GM21576 (cell line): ENCODE results near the gene ZNF438.

Source experiments
- ATAC-seq: cut with Tn5 transposase; IDR thresholded peaks from one replicate; pipeline ENCODE4 v1.9.1; 2021; ENCODE audit warnings: mild to moderate bottlenecking, moderate library complexity; ENCODE audit not compliant: unreplicated experiment

ZNF438 gene

GRCh38 chr10:30988831-30989435 lies 42.7 kb downstream of the ZNF438 start:
- no peak for ATAC-seq

DNA sequence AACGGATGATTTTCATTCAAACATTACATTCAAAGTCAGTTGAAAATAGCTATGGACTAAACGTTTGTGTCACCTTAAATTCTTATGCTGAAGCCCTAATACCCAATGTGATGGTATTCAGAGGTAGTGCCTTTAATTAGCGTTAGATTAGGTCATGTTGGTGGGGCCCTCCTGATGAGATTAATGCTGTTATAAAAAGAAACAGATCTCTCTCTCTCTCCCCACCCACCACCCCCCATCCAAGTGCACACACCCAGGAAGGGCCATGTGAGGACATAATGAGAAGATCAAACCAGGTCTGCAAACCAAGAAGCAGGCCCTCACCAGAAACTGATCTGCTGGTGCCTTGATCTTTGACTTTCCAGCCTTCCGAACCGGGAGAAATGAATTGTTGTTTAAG lies 44.2 kb downstream of the ZNF438 start:
- no peak for ATAC-seq

GRCh38 chr10:30986053-30986555 lies 45.6 kb downstream of the ZNF438 start:
- ATAC-seq = no peak

GRCh38 chr10:30985512-30985911 lies 46.2 kb downstream of the ZNF438 start:
- ATAC-seq = no peak

DNA sequence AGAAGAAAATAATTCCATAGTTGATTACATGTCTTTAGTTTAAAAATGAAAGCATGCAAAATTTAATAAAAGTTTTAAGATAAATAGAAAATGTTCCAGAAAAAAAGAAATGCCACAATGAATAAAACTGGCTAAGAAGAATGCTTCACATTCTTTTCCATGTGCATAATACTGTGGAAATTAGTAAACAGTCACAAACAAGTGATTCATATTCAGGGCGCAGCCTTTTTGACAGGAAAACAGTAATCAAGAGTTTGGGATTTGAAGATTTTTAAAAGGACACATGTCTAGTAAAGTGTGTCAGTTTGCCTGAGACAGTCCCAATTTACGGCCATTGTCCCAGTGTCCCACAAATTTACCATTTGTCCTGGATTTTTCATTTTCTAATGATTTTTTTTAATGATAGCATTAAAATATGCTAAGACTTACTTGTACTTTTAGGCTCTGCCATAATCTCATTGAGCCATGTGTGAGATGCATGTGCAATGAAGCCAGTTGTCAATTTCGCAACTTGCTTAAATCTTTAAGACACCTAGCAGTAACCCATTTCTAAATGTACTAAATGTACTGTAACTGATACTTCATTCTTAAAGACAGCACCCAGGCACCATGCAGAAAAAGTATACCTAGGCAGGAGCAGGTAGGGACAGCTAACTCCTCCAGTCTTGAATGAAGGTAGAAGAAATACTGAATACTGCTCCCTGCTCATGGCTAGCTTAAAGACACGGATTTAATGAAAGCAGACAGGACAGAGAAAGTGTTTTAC lies 46.9 kb downstream of the ZNF438 start:
- no peak for ATAC-seq

DNA sequence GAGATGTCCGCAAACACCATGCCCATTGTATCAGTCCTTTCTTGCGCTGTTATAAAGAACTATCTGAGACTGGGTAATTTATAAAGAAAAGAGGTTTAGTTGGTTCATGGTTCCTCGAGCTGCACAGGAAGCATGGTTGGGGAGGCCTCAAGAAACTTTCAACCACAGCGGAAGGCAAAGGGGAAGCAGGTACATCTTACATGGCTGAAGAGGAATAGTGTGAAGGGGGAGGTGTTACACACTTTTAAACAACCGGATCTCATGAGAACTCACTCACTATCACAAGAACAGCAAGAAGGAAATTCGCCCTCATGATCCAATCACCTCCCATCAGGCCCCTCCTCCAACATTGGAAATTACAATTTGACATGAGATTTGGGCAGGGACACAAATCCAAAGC lies 48.5 kb downstream of the ZNF438 start:
- ATAC-seq = peak; percentile 63

DNA sequence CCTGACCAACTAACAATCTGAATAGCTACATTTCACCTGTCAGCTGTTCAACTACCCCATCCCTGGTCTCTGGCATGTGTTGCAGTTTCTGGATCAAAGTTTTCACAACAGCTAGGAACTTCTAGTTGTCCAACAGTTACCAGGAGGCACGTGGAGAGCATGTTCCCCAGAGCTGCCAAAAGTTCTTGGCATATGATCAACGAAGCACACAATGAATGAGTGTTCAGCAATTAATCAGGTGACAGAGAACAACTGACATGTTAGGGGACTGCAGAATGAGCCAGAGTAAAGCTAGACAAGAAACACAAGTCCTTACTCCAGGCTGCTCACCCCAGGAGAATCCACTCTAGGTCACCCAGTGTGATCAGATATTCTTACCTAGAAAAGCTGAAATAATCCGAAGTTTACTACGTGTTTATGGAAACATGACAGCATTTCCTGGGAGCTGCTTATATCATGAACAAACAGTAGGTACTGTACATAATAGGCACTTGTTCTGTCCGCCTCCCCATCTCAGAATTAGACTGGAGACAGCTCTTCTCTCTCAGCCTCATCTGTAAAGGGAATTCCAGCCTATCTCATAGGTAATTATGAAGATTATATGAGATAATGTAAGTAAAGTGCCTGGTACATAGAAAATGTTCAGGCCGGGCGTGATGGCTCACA lies 50.6 kb downstream of the ZNF438 start:
- no peak for ATAC-seq

- no peak for ATAC-seq
These were observed 51.7 kb downstream of the ZNF438 start for GRCh38 chr10:30979956-30980355.

GRCh38 chr10:30978843-30979242 lies 52.8 kb downstream of the ZNF438 start:
- ATAC-seq = no peak

- ATAC-seq = no peak
These were observed 54.3 kb downstream of the ZNF438 start for GRCh38 chr10:30977385-30977784.

GRCh38 chr10:30974773-30975415 lies 56.8 kb downstream of the ZNF438 start:
- ATAC-seq = no peak

GRCh38 chr10:30974355-30974754 lies 57.3 kb downstream of the ZNF438 start:
- ATAC-seq = no peak

DNA sequence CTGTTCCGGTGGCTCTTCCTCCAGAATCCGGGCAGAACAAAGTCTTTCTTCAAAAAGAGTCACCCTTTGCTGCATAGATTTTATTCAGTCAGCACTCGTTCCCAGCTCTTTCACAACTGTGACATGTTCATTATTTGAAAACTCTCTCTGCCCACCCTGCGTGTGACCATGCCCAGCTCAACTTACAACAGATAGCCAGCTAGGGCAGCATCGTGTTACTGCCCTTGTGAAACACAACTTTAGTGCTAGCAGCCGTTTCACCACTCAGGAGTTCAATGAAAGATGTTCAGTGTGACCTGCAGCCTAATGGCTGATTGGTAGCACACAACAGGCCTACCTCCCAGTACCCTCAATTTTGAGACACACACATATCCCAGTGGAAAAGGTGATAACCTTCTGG lies 57.9 kb downstream of the ZNF438 start:
- ATAC-seq = no peak

DNA sequence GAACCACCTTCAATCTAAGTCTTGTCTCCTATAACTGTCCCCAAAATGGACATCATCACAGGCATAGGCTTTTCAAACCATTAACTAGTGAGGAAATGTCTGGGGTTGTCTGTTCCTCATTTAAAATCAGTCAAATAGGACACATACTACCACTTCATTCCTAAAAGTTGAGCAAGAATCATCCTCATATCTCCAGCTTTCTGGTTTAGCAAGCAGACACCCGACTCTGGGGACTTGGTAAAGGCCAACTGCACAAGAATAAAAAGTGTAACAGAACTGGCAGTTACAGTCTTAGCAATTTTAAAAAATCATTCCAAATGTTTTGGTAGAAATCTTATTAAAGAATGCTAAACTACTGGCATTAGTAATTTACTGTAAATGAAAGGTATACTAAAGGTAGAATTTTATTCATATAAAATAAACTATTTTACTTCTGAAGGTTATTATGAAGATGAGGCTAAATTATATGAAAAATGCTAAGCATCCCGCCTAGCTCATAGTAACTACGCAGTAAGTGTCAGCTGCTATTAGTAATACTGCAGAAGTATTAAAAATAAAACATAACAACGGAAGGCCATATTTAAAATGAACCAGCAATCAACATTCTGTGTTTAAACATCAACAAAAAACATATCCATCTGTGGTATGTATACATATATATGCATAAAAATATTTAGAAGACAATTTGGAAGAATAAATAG lies 60.8 kb downstream of the ZNF438 start:
- ATAC-seq = no peak

DNA sequence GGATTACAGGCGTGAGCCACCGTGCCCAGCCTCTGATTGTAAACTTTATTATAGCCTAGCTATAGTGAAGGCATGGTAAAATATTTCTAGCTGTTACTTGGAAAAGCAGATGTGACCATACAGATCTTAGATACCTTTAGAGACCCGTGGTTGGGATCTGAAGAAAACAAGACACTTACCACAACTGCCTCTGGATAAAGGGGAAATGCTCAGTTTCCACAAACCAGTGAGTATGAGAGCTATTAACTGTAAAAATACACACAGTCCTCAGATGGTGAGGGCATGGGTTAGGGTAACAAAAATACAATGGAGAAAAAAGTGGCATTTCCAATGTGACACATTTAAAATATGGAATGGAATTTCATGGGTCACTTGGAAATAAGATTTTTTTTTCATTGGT lies 63.0 kb downstream of the ZNF438 start:
- no peak for ATAC-seq

DNA sequence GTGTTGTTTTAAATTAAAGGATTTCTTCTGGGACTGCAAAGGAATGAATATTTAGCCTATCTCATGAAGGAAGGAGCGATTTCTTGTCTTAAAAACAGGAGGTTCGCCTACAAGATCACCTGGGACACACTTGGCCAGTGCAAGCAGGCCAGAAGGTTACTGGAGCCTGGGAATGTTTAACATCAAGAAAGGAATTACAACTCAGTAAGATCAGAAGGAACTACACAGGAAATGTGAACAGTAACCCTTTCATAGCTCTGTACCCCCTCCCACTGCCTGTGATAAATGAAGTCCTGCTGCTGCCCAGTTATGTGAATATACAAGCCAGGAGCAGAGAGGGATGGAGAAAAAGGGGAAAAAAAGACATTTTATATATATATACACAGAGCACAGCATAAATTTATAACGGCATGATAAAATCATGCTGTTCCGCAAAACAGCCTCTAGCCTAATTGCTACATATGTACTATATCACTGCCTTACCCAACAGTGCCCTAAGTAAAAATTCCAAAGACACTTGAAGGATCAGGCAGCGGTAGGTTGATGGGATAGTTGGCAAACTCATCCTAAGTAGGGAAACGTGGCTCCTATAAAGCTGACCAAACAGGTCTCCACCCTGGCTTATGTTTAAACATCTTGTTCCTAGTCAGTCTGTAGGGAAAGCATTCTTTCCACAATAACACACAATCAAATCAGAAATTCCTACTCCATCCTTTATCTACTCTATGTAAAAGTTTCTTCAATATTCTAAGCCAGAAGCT lies 63.8 kb downstream of the ZNF438 start:
- ATAC-seq = no peak

GRCh38 chr10:30963992-30964930 lies 67.4 kb downstream of the ZNF438 start:
- ATAC-seq = no peak

- ATAC-seq = no peak
These were observed 69.1 kb downstream of the ZNF438 start for GRCh38 chr10:30962522-30962921.

DNA sequence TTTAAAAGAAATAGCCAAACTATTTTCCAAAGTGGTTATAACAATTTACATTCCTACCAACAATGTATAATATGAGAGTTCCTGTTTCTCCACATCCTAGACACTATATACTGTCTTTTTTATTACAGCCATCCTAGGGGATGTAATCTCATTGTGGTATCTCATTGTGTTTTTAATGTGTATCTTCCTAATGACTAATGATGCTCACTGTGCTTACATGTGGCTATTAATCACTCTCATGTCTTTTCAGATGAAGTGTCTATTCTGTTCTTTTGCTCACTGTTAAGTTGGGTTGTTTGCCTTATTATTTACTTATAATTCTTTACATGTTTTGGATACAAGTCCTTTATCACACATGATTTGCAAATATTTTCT lies 71.8 kb downstream of the ZNF438 start:
- ATAC-seq = no peak
